ENCODE measurements around the gene TET1.

GRCh38 chr10:68633281-68633680, 73.1 kb downstream of the TET1 start:
- no peak for TF ChIP-seq POLR2A (IDR thresholded peaks at IDR 0.05)
- no peak for TF ChIP-seq CTCF (IDR thresholded peaks at IDR 0.05)
